Measurements from ENCODE around the gene ALAS1. TPM values are rescaled to one million over a fixed set of nuclear protein-coding genes. Genes with fewer than 3 reads are reported as not detected.

ALAS1 gene
- total RNA-seq, 6 experiments from 2014 or later, result 73.4 to 783 (median 147) TPM

GRCh38 chr3:52225452-52226228 is 27.7 kb downstream of the ALAS1 start, which contains the start of gene TLR9:
Gene TLR9, minus strand, starts transcription at chr3:52225645. Its CDS starts 116 bp downstream, at chr3:52225529.
- H3K27me3 ChIP-seq, result no peaks in the 10 kb centered on the region
- intact Hi-C loops (cut with DNase I), result loop anchor here in 1 of 2 donors (5.0 kb wide), 1 partner anchor 107 kb away; no protein-coding TSS in a partner anchor
- DNase-seq (peak in 2 of 3 donors; percentile 18 to 36), ATAC-seq (peak in 2 of 4 donors; percentile 7 to 8)
- no peak for TF ChIP-seq POLR2A (IDR thresholded peaks at IDR 0.05)
- TF ChIP-seq CTCF (IDR thresholded peaks at IDR 0.05), result no peak
- H3K4me1 ChIP-seq, result no peaks in the 10 kb centered on the region
- H3K36me3 ChIP-seq, result peaks cover 6 to 25% (median 9%) of the 10 kb centered on the region in 4 donors
- no peak within 1 kb of the TSS for H3K4me3 ChIP-seq
- H3K27ac ChIP-seq, result no peak within 1 kb of the TSS
- H3K9me3 ChIP-seq, result no peaks in the 10 kb centered on the region
- WGBS (ENCODE audit: insufficient coverage, low coverage, low lambda C conversion rate, missing lambda C conversion rate), result 69% methylated on average over 2 of the region's 9 CpGs

- Histone ChIP-seq H3K4me3 (no peak overlapping the region), H3K27me3 (no peaks in the 10 kb centered on the region), H3K4me1 (peaks cover 0 to under 1% (median 0%) of the 10 kb centered on the region in 4 donors), H3K9me3 (no peaks in the 10 kb centered on the region), H3K27ac (no peak overlapping the region), H3K36me3 (peaks cover 9 to 32% (median 14%) of the 10 kb centered on the region in 4 donors)
- intact Hi-C loops (cut with DNase I), result loop anchor here in 1 of 2 donors (5.0 kb wide), 1 partner anchor 106 kb away; no protein-coding TSS in a partner anchor
- no peak for DNase-seq
- ATAC-seq, result no peak
- TF ChIP-seq POLR2A (IDR thresholded peaks at IDR 0.05) (no peak), CTCF (IDR thresholded peaks at IDR 0.05) (no peak)
- 83% methylated on average over 4 of the region's 5 CpGs for WGBS (ENCODE audit: insufficient coverage, low coverage, low lambda C conversion rate, missing lambda C conversion rate)
Measured at GRCh38 chr3:52226229-52226817, 28.4 kb downstream of the ALAS1 start.

GRCh38 chr3:52227117-52227516 is 29.2 kb downstream of the ALAS1 start:
- no peak for ATAC-seq
- Histone ChIP-seq H3K36me3 (peaks cover 10 to 33% (median 14%) of the 10 kb centered on the region in 4 donors), H3K4me1 (peaks cover 0 to 8% (median 0%) of the 10 kb centered on the region in 4 donors), H3K27ac (no peak overlapping the region), H3K9me3 (no peaks in the 10 kb centered on the region), H3K4me3 (no peak overlapping the region), H3K27me3 (no peaks in the 10 kb centered on the region)
- intact Hi-C loops (cut with DNase I), result loop anchor here in 1 of 2 donors (5.0 kb wide), 1 partner anchor 105 kb away; no protein-coding TSS in a partner anchor
- TF ChIP-seq POLR2A (IDR thresholded peaks at IDR 0.05) (no peak), CTCF (IDR thresholded peaks at IDR 0.05) (no peak)
- WGBS (ENCODE audit: insufficient coverage, low coverage, low lambda C conversion rate, missing lambda C conversion rate), result no CpG with 5 or more reads among the region's 4 CpGs
- no peak for DNase-seq

DNA sequence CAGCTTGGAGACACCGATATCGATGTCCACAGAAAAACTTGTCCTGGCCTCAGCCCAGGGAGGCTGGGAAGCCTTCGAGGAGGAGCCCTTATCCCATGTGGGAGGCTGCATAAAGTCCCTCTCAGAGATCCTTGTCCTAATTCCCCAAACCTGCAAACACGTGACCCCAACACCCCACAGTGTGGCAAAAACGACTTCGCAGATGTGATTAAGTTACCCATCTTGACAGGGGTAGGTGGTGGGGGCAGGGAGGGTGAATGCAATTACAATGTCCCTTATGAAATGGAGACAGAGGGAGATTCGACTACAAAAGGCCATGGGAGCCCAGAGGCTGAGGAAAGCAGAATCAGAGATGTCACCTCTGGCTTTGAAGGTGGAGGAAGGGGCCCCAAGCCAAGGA is 29.8 kb downstream of the ALAS1 start:
- Histone ChIP-seq H3K9me3 (no peaks in the 10 kb centered on the region), H3K27me3 (no peaks in the 10 kb centered on the region), H3K4me3 (no peak overlapping the region), H3K4me1 (peaks cover 0 to 14% (median 2%) of the 10 kb centered on the region in 4 donors), H3K27ac (no peak overlapping the region), H3K36me3 (peaks cover 10 to 33% (median 14%) of the 10 kb centered on the region in 4 donors)
- no peak for ATAC-seq
- intact Hi-C loops (cut with DNase I), result loop anchor here in 1 of 2 donors (5.0 kb wide), 1 partner anchor 105 kb away; no protein-coding TSS in a partner anchor
- DNase-seq, result no peak
- 66% methylated on average over 3 of the region's 7 CpGs for WGBS (ENCODE audit: insufficient coverage, low coverage, low lambda C conversion rate, missing lambda C conversion rate)
- no peak for TF ChIP-seq CTCF (IDR thresholded peaks at IDR 0.05)
- TF ChIP-seq POLR2A (IDR thresholded peaks at IDR 0.05), result no peak
